VCaP (cell line): ENCODE measurements around the gene PIGR.

Source experiments
- H3K27ac ChIP-seq: fragments of 450-650 bp; 2 replicates; pipeline ENCODE4 v1.5.1; 2017
- CTCF ChIP-seq: fragments of 450-650 bp; conservative IDR thresholded peaks from 2 replicates; pipeline ENCODE4 v1.5.1; 2017; ENCODE audit warnings: mild to moderate bottlenecking, moderate library complexity

The PIGR gene

GRCh38 chr1:206979379-206980043, 33.2 kb upstream of the PIGR start:
- peak; percentile 78 for TF ChIP-seq CTCF
- H3K27ac ChIP-seq, result no peak overlapping the region

- no peak for TF ChIP-seq CTCF
- peak overlapping the region; percentile 22 for H3K27ac ChIP-seq
These were observed 32.0 kb upstream of the PIGR start for GRCh38 chr1:206978259-206978658.

GRCh38 chr1:206975306-206975705, 29.0 kb upstream of the PIGR start:
- no peak overlapping the region for H3K27ac ChIP-seq
- TF ChIP-seq CTCF, result no peak

- no peak for TF ChIP-seq CTCF
- peak overlapping the region; percentile 77 for H3K27ac ChIP-seq
These were observed 27.9 kb upstream of the PIGR start for GRCh38 chr1:206974140-206974539.

GRCh38 chr1:206972728-206973127, 26.5 kb upstream of the PIGR start:
- no peak for TF ChIP-seq CTCF
- H3K27ac ChIP-seq, result peak overlapping the region; percentile 77

GRCh38 chr1:206971029-206971655, 24.9 kb upstream of the PIGR start:
- H3K27ac ChIP-seq, result peak overlapping the region; percentile 77
- TF ChIP-seq CTCF, result no peak

GRCh38 chr1:206970446-206970845, 24.2 kb upstream of the PIGR start, which contains the start of gene FCAMR:
Gene FCAMR, minus strand, starts transcription at chr1:206970460. Its CDS starts 335 bp downstream, at chr1:206970125.
- TF ChIP-seq CTCF, result no peak

More at GRCh38 chr1:206970446-206970845, 24.2 kb upstream of the PIGR start, which contains the start of gene FCAMR:
- H3K27ac ChIP-seq, result peak within 1 kb of the TSS; percentile 77; the same call in 1 of the 2 replicates
